Measurements from ENCODE around the gene KRT7. TPM values are rescaled to one million over a fixed set of nuclear protein-coding genes. Genes with fewer than 3 reads are reported as not detected.
"Not testable (repeated sequence)": the region's sequence is repeated elsewhere in the genome, so short reads cannot be mapped to it uniquely, and the experiment has no call there.

Gene KRT7
- total RNA-seq, 2 experiments from 2014 or later: 8.5 to 8.9 TPM

DNA sequence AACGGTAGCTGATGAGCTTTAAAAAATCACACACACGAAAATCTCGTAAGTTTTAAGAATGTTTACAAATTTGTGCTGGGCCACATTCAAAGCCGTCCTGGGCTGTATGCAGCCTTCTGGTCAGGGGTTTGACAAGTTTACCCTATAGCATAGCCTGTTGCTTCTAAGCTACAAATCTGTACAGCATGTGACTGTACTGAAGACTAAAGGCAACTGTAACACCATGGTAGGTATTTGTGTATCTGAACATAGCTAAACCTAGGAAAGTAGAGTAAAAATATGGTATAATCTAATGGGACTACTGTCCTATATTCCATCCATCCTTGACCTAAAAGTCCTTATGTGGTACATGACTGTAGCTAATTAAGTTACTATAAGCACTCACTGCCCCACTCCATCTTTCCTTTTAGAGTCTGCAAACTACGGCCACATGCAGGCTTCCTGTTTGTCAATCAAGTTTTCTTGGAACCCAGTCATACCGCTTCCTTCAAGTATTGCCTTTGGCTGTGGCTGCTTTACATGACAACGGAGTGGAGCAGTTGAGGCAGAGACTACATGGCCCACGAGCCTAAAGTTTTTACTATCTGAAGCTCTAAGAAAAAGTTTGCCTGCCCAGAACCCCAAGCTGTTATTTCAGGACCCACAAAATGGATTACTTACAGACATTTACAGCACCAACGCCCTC lies 18.5 kb downstream of the KRT7 start:
- ATAC-seq (ENCODE audit: low read depth) (peak; percentile 84), DNase-seq (peak; percentile 33)
- Mint-ChIP-seq H3K4me3 (peak overlapping the region; percentile 79), H3K36me3 (peaks cover 19% of the 10 kb centered on the region), H3K27me3 (peaks cover 30% of the 10 kb centered on the region), H3K9me3 (no peaks in the 10 kb centered on the region), H3K27ac (peak overlapping the region; percentile 98), H3K4me1 (peaks cover 64% of the 10 kb centered on the region)
- POLR2A ChIA-PET: interaction anchor here (0.6 to 1.5 kb wide), 6 partner anchors 8 to 1488 kb away, joined by 3 to 10 read pairs (median 4); partner anchors contain the start of gene ATF1

DNA sequence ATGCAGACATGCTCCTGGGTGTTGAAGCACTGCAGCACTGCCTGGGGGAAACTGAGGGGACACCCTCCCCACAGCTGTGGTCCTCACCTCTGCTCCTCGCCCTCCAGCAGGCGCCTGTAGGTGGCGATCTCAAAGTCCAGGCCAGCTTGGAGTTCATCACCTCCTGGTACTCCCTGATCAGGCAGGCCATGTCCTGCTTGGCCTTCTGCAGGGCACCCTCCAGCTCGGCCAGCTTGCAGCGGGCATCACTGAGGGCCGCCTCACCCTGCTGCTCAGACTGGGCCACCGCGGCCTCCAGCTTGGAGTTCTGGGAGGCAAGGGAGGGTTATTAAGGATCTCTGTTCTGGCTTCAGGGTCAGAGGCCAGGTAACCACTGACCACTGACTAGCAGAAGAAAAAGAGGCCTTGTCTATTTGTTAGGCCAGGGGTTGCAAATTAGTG lies 19.2 kb downstream of the KRT7 start:
- Mint-ChIP-seq H3K27ac (peak overlapping the region; percentile 98), H3K4me3 (peak overlapping the region; percentile 79), H3K36me3 (peaks cover 22% of the 10 kb centered on the region), H3K4me1 (peaks cover 57% of the 10 kb centered on the region), H3K27me3 (peaks cover 37% of the 10 kb centered on the region)
- ATAC-seq (ENCODE audit: low read depth) (peak; percentile 12), DNase-seq (peak; percentile 53)
- H3K9me3 Mint-ChIP-seq: not testable (repeated sequence)
- POLR2A ChIA-PET: interaction anchor here (0.6 to 1.5 kb wide), 5 partner anchors 9 to 1489 kb away, joined by 3 to 10 read pairs (median 4); partner anchors contain the start of gene ATF1

DNA sequence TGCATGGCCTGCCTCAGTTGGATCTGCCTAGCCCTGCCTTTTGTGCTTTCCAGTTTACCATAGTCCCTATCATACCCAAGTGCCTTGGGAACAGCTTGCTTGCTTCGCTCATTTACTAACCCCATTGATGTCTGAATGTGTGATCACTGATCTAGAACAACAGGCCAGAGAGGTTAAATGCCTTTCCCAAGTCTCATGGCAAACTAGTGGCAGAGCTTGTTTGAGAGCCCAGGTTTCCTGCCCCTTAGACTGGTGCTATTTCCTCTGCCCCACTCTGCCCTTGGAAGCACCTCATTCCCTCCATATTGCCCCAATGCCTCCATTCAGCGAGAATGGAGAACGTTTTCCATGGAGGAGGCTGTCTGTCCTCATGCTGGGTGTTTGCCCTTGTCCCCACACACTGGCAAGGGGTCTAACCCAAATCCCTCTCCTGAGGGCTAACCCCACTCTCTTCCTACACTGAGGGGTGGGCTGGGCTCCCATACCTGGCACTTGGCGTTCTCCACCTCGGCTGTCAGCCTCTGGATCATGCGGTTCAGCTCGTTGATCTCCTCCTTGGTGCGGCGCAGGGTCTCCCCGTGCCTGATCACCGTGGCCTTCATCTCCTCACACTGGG lies 19.8 kb downstream of the KRT7 start:
- POLR2A ChIA-PET: interaction anchor here (1.3 to 2.0 kb wide), 4 partner anchors 9 to 26 kb away, joined by 3 to 10 read pairs (median 4); no protein-coding TSS in a partner anchor
- peaks cover 51% of the 10 kb centered on the region for H3K4me1 Mint-ChIP-seq

DNA sequence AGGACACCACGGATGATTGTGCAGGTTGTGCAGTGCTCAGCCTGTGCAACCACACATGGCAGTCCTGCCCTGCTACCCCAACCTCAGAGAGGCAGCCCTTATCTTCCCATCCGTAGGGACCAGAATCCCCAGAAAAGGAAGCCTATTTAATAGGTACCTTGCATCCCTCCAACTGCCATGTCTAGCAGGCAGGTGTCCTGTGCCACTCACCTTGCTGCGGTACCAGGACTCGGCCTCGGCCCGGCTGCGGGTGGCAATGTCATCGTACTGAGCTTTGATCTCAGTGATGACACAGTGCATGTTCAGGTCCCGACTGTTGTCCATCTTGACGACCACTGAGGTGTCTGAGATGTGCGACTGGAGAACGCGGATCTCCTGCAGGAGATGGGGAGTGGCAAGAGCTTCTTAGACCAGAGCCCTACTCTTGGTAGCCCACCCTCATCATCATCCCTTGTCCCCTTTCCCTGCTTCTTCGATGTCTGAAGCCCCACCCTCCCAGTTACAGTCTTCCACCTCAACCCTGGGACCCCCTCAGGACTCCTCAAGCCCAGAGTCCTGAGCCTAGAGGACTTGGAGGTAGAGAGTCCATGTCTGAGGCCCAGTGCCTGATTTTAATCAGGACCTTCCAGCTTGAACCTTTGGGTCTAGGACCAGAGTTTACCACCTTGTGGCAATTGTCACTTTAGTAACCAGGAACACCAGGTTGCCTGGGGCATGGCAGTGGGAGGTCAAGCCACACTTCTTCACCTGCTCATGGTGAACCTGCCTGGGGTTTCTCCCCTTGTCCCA lies 20.5 kb downstream of the KRT7 start:
- Mint-ChIP-seq H3K27me3 (peaks cover 47% of the 10 kb centered on the region), H3K27ac (peak overlapping the region; percentile 98), H3K9me3 (no peaks in the 10 kb centered on the region), H3K4me3 (no peak overlapping the region), H3K4me1 (peaks cover 48% of the 10 kb centered on the region), H3K36me3 (peaks cover 22% of the 10 kb centered on the region)
- ATAC-seq (ENCODE audit: low read depth) (no peak), DNase-seq (peak; percentile 20)
- POLR2A ChIA-PET: interaction anchor here (2.0 kb wide), 1 partner anchor 10 kb away, joined by 5 read pairs; no protein-coding TSS in a partner anchor

More for the DNA sequence above, 19.8 kb downstream of the KRT7 start:
- ATAC-seq (ENCODE audit: low read depth): no peak
- DNase-seq: peak; percentile 23
- H3K36me3 Mint-ChIP-seq: peaks cover 22% of the 10 kb centered on the region
- peak overlapping the region; percentile 23 for H3K4me3 Mint-ChIP-seq
- H3K27ac Mint-ChIP-seq: peak overlapping the region; percentile 98
- H3K9me3 Mint-ChIP-seq: no peaks in the 10 kb centered on the region
- H3K27me3 Mint-ChIP-seq: peaks cover 43% of the 10 kb centered on the region

DNA sequence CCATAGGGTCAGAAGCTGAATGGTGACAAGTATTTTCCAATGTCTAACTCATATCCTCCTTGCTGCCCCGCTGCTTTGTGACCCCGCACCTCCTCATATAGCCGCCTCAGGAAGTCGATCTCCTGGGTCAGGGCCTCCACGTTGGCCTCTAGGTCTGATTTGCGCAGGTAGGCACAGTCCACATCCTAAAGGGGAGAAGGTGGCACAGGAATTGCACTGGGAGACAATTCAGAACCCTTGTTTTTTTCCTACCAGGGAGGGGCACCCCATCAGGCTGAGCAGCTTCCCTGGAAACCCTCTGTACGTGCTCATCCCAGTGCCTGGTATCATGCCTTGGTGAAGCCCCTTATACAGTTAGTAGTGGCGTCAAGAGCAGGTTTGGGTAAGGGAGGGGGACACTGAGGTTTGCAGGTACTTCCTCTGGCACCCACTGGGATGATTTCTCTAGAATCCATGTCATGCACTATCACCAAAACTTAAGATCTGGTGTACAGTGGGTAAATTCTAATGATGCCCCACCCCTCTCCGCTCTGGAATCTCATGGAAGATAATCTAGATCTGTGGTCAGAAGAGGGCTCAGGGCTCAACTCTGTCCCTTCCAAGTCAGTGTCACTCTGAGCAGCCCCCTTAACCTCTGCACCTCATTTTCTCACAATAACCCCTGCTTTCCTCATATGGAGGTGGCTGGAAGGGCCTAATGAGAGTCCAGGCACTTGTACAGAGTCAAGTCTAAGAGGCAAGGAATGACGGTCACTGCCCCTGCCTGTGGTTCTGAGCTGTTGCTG lies 21.3 kb downstream of the KRT7 start:
- POLR2A ChIA-PET: interaction anchor here (2.0 kb wide), 1 partner anchor 10 kb away, joined by 5 read pairs; no protein-coding TSS in a partner anchor
- Mint-ChIP-seq H3K9me3 (no peaks in the 10 kb centered on the region), H3K4me3 (no peak overlapping the region), H3K36me3 (peaks cover 22% of the 10 kb centered on the region), H3K27me3 (peaks cover 52% of the 10 kb centered on the region), H3K4me1 (peaks cover 47% of the 10 kb centered on the region), H3K27ac (no peak overlapping the region)
- DNase-seq (peak; percentile 22), ATAC-seq (ENCODE audit: low read depth) (no peak)

DNA sequence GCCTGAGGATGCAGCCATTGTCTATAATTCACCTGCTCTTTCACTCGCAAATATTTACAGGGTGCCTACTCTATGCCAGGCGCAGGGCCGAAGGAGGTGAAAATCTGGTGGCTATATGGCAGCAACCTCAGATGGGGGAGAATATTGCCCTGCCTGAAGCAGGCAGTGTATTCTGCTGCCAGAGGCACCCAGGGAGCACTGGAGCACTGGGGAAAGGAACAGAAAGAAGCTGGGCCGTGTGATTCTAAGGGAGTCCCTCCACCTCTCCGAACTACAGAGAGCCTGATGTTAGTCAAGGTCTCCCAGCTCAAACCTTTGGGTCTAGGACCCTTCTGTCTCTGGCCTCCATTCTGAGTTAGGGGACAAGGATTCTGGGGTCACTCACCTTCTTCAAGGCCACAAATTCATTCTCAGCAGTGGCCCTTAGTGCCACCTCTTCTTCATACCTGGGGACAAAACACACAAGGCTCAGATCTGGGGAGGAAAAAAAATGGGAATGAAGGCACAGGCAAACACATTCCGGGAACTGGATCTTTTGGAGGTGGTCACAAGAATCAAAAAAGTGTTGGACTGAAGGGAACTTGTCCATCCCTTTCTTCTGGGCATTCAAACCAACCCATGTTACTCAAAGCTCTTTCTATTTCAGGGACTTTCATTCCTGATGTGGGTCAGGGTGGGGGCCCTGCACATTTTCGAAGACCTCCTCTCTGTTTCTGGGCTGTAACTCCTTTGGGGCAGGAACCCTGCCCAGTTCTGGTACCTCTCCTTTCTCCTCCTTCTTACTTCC lies 22.1 kb downstream of the KRT7 start:
- ATAC-seq (ENCODE audit: low read depth): no peak
- DNase-seq: no peak
- H3K27me3 Mint-ChIP-seq: peaks cover 51% of the 10 kb centered on the region
- no peak overlapping the region for H3K4me3 Mint-ChIP-seq
- POLR2A ChIA-PET: interaction anchor here (2.0 kb wide), 1 partner anchor 11 kb away, joined by 5 read pairs; no protein-coding TSS in a partner anchor
- peaks cover 15% of the 10 kb centered on the region for H3K36me3 Mint-ChIP-seq
- peak overlapping the region; percentile 7 for H3K27ac Mint-ChIP-seq
- H3K9me3 Mint-ChIP-seq: no peaks in the 10 kb centered on the region
- peaks cover 47% of the 10 kb centered on the region for H3K4me1 Mint-ChIP-seq

DNA sequence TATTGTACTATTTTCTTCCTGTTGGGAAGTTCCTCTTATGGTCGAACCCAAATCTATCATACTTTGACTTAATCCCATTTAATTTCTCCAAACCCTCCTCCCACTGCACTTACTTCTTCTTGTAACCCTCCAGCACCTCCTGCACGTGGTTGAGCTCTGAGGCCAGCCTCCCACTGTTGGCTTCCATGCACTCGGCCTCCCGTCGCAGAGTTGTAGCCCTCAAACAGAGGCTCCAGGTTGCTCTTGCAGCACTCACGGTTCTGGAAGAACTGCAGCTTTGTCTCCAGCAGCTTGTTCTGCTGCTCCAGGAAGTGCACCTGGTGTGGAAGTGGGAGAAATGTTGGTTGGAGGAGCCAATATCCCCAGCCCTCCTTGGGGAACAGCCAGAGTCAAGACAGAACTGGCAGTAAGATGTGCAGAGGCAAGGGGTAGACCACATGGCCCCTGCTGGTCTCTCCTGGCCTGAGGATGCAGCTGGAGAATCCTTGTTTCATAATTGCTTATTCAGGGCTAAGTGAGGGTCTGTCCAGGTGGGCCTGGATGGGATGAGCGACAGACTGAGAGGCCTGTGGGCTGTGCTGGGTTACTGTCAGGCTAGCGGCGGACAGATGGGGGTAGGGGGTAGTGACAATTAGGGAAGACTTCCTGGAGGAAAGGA lies 23.0 kb downstream of the KRT7 start:
- Mint-ChIP-seq H3K4me1 (peaks cover 53% of the 10 kb centered on the region), H3K27me3 (peaks cover 57% of the 10 kb centered on the region), H3K36me3 (peaks cover 17% of the 10 kb centered on the region), H3K9me3 (no peaks in the 10 kb centered on the region), H3K4me3 (no peak overlapping the region), H3K27ac (peak overlapping the region; percentile 17)
- ATAC-seq (ENCODE audit: low read depth) (no peak), DNase-seq (no peak)
- POLR2A ChIA-PET: no interaction called here

DNA sequence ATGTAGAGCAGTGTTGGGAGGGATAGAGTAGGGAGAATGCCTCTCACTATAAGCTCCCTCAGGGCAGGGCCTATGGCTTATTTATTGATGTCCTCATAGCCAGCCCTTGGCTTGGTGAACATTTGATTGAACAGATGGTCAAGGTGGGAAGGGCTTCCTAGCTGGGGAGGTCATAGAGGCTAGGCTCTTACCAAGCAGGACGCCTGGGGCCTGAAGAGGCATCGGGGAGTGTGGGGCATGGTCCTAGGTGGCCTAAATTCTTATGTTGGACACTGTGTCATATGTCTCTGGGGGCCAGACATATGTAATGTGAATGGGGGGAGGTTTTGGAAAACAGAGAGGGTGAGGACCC lies 23.5 kb downstream of the KRT7 start:
- H3K4me3 Mint-ChIP-seq: no peak overlapping the region
- ATAC-seq (ENCODE audit: low read depth) (no peak), DNase-seq (no peak)
- POLR2A ChIA-PET: no interaction called here
- no peaks in the 10 kb centered on the region for H3K9me3 Mint-ChIP-seq
- no peak overlapping the region for H3K27ac Mint-ChIP-seq
- H3K27me3 Mint-ChIP-seq: peaks cover 59% of the 10 kb centered on the region
- H3K4me1 Mint-ChIP-seq: peaks cover 53% of the 10 kb centered on the region
- H3K36me3 Mint-ChIP-seq: peaks cover 14% of the 10 kb centered on the region

DNA sequence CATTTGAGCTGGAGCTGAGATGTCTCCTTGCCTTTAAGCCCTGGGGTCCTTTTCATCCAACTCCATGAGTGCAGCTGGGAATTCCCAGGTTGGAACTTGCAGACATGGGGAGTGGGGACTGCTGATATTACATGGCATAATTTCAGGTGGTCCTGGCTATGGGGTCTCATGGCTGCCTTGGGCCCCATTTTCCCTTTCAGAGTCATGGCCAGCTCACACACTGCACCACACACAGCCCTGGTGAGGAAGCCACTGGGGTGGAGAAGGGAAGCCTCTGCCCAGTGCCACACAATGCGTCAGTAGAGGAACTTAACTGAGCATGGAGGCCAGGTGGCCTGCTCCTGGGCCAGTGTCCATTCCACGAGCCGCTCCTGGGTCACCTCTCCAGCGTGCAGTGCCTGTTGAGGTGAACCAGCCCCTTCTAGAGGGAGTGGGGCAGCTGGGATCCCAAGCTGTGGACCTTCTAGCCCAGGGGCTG lies 24.1 kb downstream of the KRT7 start:
- peaks cover 12% of the 10 kb centered on the region for H3K36me3 Mint-ChIP-seq
- ATAC-seq (ENCODE audit: low read depth): no peak
- no peak overlapping the region for H3K27ac Mint-ChIP-seq
- H3K4me1 Mint-ChIP-seq: peaks cover 49% of the 10 kb centered on the region
- H3K4me3 Mint-ChIP-seq: no peak overlapping the region
- no peak for DNase-seq
- H3K27me3 Mint-ChIP-seq: peaks cover 64% of the 10 kb centered on the region
- POLR2A ChIA-PET: no interaction called here
- H3K9me3 Mint-ChIP-seq: no peaks in the 10 kb centered on the region

DNA sequence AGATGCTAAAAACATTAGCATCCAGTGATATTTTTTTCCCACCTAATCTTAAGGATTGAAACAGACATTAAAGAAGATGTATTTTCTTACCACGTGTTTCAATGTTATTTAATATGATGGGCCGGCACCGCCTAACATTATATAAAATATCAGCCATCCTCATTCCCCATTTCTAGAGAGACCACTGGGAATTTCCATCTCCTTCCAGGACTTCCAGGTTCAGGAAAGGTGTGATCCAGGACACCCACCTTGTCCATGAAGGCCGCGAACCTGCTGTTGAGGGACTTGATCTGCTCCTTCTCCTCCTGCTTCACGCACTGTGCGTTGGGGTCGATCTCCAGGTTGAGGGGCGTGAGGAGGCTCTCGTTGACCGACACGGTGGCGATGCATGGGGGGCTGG lies 24.9 kb downstream of the KRT7 start:
- H3K27me3 Mint-ChIP-seq: peaks cover 64% of the 10 kb centered on the region
- H3K9me3 Mint-ChIP-seq; H3K36me3 Mint-ChIP-seq; DNase-seq; ATAC-seq (ENCODE audit: low read depth); POLR2A ChIA-PET; H3K4me3 Mint-ChIP-seq; H3K27ac Mint-ChIP-seq: not testable (repeated sequence)
- peaks cover 41% of the 10 kb centered on the region for H3K4me1 Mint-ChIP-seq

DNA sequence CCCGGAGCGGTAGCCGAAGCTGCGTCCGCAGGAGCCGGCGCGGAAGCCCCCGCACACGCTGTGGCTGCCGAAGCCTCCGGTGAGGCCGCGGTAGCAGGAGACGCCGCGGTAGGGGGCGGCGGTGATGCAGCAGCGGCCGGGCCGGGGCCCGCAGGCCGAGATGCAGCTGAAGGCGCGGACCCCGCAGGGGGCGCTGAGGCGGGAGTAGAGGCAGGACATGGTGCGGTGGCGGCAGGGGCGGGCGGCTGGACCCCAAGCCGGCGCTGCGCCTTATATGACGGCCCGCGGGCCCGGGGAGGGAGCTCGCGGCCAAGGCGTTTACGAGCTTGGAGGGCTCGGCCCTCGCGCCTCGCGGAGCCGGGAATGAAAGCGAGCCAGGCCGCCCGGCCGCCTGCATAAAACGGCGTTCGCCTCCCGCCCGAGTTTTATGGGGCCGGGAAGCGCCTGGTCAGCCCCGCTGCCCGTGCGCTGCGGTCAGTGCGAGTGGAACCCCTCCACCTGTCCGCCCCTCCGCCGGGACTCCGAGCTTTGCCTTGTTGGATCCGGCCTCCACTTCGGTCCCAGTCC lies 25.4 kb downstream of the KRT7 start:
- Mint-ChIP-seq H3K9me3 (no peaks in the 10 kb centered on the region), H3K27me3 (peaks cover 64% of the 10 kb centered on the region), H3K27ac (no peak overlapping the region), H3K4me3 (no peak overlapping the region), H3K36me3 (peaks cover 8% of the 10 kb centered on the region), H3K4me1 (peaks cover 37% of the 10 kb centered on the region)
- peak; percentile 42 for DNase-seq
- POLR2A ChIA-PET: interaction anchor here (0.9 to 1.3 kb wide), 3 partner anchors 15 to 21 kb away, joined by 3 to 4 read pairs (median 3); no protein-coding TSS in a partner anchor
- ATAC-seq (ENCODE audit: low read depth): peak; percentile 29

All from activated naive CD8-positive, alpha-beta T cell treated with anti-CD3 and anti-CD28 coated beads, Interleukin-2, amount 10 ng/mL, durations not matched to agents 7 days and 5 days (primary cell).